CD4-positive, alpha-beta T cell treated with Interleukin-17A for 4 hours (primary cell): ENCODE data around the gene ADIPOR2.

Source experiments
- DNase-seq: peaks from one replicate; pipeline ENCODE4 v3.0.0-alpha.2; 2020; ENCODE audit warnings: mixed read lengths

Gene ADIPOR2

DNA sequence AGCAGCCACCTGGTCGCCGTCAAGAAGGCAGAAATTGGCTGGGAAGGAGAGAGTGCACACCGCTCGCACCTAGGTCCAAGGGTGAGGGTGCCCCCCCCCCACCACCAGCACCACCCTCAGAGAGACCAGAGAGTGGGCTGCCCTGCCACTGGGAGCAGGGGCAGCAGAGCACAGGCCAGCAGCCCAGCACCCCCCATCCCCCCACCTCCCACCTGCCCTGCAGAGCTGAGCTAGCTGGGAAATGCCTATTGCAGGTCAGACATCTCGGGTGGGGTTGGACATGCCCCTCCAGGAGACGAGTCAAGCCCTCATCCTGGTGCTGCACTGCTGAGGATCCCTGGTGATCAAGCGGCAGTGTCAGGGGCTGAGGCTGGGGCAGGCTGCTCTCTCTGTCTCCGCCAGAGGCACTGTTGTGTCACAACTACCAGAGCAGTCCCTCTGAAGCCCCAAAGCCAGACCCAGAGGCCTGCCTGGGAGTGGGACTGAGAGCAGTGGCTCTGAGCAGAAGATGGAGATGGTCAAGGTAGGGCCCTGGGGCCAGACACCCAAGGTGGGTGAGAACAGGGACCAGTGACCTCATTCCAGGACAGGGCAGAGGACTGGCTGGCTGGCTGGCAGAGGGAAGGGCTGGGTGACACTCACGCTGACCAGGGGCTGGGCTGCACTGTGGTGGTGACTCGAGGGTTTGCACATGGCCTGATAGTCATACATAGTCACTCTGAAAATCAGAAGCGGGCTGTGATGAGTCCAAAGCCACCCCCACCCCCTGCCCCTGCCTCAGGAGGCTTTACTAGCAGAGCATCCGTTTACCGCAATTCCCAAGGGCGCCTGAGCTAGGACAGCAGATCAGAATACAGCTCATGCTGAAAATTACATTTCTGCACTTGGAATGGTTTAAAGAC lies 109.8 kb downstream of the ADIPOR2 start:
- DNase-seq: peak; percentile 47

DNA sequence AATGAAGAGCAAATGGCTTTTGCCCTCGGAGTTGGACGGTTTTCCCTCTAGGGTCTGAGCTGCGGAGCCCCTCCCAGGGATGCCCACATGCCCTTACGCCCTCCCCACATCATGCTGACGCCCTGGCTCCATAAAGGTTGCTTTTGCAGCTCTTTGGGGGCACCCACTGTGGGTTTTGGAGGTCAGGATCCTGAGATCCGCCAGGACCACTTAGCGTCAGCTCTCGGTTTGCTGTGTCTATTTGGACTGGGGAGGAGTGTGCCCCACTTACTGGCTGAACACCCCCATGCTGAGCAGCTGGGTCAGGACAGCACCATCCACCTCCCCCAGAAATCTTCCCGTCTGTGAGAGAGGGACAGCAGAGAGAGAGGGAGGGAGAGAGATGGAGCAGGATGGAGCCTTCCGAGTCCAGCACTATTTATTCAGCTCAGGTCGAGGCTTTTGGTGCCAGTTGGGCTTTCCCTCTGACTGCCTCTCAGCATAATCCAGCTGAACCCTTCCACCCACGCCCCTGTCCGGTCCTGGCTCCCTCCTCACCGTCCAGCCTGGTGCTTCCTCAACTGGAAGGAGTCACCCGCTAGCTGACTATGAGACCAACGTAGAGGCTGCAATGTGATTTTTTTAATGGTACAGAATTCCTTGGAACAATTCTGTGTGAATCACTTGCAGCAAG lies 110.6 kb downstream of the ADIPOR2 start:
- no peak for DNase-seq

DNA sequence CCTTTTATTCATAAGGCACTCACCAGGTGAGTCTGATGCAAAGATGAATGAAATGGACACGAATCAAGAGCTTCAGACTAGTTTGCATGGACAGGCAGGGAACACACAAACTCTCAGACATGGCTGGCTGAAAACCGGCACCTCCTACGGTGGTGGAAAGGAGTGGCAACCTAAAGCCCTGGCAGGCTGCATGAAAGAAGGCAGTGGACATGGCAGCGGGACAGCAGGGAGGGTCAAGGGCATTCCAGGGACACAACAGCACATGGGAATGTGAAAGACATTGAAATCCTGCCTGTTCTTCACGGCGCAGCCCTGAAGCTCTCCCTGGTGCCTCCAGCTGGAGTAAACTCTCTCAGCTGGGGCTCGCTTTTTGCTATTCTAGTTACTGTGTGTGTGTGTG lies 112.9 kb downstream of the ADIPOR2 start:
- DNase-seq: no peak

DNA sequence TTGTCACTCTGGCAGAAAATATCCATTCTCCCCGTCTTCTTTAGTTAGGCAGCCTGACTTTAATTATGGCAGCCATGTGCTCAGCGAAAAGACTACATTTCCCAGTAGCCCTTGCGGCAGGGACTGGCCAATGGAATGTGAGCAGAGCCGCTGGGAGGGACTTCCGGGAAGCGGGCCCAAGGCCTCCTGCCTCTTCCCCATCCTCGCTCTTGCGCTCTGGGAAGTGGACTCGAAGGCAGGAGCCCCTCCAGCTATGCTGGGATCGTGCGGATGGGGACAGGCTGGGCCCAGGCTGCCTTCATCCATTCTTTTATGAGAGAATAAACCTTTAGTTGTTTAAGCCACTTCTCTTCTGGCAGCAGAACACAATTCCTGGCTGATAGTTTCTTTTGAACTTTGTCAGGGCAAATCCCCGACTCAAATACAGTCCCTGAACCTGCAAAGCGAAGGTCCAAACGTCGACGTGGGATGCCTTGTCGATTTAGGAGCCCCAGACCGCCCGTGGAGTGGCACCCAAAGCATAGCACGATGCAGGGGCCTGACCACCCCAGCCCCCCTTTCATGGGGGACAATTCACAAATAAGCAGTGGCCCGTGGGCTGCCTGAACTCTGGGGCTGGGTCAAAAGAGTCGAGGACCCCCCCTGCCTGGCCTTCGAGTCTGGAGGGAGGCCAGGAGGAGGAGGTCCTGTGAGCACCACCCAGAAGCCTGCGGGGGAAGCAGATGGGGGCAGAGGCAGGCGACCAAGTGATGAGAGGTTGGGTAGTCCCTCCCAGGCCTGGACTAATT lies 113.9 kb downstream of the ADIPOR2 start:
- DNase-seq: peak; percentile 90

DNA sequence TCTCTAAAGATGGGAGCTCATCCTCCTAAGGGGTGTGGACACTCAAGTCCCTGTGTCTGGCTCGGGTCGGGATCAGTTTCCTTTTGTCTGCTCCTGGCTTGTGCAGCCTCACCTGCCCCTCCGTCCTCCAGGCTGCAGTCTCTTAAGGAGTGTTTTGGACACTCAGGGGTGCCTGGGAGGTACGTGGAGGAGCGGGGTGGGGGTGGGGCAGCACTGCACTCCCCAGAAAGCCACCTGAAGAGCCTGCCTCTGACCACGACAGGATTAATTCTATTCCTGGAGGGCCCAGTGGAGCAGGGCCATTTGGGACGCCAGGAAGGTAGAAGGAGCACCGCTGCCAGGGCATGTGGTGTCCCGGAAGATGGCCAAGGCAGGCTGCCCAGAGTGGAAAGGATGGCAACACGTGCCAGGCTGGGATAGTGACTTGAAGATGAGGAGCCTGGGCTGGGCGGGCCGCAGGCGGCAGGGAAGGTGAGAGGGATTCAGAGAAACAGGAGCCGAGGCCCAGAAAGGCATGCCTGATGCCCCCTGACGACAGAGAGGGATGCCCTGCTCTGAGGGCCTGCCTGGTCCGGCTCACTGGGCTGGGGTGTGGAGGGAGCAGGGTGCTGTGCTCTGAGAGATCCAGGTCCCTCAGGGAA lies 114.7 kb downstream of the ADIPOR2 start:
- DNase-seq: no peak

DNA sequence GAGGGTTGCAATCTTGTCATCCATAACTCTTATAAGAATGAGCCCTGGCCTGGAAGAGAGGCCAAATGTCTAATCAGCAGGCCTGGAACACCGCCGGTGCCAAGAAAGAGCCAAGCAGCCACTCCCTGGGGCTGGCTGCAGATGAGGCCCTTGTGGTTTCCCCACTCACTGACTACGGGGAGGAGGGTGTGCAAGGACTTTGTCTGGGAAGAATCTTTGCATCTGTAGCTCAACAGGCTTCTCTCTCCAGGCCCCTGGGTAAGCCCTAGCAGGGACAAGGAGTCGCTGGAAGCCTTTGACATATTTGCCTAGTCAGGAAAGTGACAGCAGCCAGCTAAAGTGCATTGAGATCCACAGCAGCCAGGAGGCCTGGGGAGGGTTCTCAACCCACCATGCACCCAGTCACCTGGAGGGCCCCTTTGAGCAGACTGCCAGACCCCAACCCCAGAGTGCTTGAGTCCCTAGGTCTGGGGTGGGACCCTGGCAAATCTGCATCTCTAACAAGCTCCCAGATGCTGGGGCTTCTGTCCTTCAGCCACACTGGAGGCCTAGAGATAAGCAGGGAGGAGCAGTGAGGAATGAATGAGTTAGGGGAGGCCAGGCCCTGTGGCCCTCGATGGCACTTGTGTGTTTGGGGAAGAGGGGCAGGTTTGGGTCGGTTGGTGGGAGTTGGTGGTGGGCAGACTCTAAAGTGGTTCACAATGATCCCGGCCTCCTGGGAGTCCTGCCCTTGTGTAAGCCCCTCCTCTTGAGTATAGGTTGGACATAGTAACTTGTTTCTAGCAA lies 115.6 kb downstream of the ADIPOR2 start:
- no peak for DNase-seq

DNA sequence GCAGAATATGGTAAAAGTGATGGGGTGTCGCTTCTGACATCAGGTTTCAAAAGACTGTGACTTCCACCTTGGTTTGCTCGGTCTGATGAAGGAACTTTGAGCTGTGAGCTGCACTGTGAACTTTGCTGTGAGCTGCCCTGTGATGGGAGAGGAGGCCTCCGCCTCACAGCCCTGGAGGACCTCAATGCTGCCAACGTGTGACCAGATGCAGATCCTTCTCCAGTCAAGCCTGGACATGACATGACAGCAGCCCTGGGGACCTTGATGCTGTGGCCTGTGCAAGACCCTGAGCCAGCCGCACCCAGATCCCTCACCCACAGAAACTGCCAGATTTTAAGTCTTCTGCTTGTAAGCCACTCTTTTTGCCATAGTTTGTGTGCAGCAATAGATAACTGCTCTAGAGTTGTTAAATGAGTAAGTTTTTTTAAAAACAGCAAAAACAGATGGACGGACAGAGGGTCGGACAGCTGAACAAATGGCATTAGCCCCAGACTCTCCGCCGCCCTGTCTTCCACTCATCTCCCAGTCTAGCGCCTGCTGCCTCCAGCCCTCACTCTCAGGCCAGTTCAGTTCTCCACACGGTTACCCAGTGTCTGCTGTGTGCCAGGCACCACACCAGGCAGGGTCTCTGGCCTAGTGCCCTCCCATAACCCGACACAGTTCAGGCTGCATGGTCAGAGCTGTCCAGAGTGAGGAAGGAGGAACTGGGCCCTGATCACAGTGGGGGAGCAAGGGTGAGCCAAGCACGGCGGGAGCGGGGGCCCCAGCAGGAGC lies 116.4 kb downstream of the ADIPOR2 start:
- no peak for DNase-seq

DNA sequence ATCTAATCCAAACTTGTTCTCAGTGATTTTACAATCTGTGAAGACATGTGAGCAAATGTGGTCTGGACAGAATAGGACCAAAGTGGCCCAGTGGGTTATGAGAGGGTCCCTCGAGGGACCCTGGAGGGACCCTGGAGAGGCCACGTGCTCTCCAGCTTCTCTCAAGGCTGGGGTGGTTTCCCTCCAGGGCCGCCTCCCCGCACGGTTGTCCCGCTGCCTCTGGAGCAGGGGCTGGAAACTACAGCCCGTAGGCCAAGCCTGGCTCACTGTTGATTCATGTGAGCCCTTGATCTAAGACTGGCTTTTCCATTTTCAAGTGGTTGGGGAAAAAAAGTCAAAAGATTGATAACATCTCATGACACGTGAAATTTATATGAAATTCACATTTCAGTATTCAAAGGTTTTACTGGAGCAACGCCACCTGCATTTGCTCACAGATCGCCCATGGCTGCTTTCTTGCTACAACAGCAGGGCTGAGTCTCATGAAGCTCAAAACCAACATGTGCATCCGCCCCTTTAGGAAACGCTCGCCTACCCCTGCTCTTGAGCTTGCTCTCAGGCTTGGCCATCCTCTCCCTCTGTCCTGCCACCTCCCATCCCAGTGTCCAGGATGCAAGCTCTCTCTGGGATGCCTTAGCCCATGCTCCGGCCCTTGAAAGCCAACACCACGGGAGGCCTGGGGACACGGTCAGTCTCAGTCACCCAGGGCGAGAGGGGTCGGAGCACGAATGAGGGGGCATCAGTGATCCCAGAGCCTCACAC lies 117.3 kb downstream of the ADIPOR2 start:
- DNase-seq: no peak

GRCh38 chr12:1808798-1809480 lies 118.1 kb downstream of the ADIPOR2 start:
- DNase-seq: no peak

DNA sequence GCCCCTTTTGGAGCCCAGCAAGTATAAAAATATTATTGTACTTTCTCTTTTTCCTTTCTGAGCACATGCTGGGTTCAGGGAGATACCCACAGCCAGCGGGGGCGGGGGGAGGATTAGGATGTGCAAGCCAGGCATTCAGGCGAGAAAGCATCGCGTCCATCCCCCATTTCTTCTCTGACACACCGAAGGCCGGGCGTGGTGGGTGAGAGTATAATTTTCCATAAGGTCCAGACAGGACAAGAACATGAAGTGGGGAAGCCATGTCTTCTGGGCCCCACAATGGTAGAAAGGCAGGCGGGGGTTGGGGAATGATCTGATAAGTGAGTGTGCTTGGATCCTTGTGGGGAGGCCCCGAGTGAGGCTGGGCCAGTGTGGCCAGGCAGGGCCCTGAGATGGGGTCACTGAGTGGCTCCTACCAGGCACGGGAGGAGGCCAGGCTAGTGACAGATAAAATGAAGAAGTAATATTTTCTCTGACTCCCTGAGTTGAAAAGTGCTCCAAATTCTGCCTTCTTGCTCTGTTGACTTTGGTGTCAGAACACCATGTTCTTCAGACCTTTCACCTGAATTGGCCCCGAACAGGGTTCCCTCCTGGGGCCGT lies 118.8 kb downstream of the ADIPOR2 start:
- no peak for DNase-seq

DNA sequence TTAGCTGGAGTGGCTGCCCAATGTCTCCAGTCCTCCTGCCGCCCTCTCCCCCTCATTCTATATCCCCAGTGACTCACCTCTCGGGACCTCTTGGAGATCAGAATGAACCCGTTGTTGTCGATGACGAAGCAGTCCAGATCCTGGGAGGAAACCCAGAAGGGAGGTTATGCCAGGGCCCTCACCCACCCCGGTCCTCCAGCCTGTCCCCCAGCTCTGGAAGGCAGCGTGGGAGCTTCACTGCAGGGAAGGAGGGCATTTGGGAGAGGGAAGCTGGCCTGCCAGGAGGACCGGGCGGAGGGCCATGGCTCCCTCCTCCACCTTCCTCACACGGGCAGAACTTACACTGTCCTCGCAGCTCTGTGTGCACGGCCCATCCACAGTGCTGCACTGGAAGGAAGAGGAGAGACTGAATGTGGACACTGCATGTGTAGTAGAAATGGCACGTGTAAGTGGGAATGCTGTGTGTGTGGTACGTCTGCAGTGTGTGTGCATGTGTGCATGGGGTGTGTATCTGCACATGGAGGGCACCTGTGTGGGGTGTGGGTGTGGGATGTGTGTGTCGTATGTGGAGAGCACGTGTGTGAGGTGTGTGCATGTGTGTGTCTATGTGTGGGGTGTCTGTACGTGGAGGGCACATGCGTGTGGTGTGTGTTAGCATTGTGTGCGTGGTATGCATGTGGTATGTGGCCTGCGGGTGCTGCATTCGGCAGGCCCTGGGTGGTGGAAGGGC lies 119.5 kb downstream of the ADIPOR2 start:
- DNase-seq: no peak

DNA sequence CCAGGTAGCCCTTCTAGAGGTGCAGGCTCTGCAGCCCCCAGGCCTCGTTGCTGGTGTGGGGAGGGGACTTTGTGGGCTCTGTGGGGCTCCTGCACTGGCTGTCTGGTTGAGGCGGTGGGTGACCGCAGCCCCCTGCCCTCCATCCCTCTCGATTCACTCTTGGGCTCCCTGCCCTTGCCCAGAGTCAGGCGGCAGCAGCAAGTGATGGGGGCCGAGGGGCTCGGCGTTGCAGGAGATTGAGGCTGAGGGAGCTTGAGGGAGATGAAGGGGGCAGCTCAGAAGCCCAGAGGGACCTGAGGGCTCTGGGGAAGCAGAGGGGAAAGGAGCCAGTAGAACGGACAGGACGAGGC lies 120.0 kb downstream of the ADIPOR2 start:
- no peak for DNase-seq

DNA sequence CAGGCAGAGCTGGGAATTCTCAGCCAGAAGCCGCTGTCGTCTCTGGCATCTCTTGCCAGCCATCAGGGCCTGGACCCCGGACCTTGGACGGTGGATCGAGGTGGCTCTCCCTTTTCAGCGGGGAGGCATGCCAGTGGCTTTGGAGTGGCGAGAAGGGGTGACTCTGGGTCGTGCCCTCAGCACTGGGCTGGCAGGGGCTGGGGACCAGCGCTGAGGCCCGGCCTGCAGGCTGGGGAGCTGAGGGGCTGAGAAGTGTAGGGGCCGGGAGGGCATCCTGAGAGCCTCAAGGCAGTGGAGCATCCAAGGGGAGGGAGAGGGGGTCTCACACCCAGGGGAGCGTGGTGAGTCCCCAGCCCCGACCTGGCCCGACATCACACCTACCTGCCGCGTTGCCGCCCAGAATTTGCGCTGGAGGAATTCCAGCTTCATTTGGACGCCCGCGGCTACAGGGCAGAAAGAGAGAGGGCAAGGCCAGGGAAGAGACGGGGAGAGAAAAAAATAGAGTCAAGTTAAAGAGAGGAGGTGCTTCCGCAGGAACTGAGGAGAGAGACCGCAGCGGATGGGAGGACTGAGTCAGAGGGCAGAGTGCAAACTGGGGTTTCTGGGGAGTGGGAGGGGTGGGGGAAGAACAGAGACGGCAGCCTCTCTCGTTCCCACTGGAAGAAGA lies 120.5 kb downstream of the ADIPOR2 start:
- peak; percentile 61 for DNase-seq

GRCh38 chr12:1811948-1812291 lies 121.0 kb downstream of the ADIPOR2 start:
- DNase-seq: no peak

DNA sequence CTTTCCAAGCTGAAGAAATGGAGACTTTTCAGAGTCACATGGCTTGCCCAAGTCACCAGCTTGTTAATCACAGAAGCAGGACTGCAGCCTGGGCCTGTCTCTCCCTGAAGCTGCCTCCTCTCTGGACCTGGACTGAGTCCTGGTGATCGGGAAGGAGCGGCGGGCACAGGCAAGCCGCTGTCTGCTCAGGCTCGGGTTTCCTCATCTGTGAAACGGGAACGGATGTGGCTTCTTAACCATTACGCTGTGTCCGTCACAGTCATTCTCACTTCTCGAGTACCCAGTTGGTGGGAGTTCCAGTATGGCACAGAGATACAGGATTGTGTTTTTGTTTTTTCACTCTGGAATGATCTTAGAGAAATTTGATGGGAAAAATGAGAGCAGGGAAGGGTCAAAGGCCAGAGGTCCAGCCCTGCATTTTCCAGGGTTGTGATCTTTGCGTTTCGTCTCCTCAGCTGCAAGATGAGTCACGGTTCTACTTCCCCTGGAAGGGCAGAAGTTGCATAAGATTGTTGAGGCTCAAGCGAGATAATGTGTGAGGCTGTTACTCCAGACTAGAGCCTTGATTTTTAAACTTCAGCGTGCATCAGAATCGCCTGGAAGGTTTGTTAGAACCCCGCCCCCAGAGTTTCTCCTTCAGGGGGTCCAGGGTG lies 121.9 kb downstream of the ADIPOR2 start:
- DNase-seq: no peak

DNA sequence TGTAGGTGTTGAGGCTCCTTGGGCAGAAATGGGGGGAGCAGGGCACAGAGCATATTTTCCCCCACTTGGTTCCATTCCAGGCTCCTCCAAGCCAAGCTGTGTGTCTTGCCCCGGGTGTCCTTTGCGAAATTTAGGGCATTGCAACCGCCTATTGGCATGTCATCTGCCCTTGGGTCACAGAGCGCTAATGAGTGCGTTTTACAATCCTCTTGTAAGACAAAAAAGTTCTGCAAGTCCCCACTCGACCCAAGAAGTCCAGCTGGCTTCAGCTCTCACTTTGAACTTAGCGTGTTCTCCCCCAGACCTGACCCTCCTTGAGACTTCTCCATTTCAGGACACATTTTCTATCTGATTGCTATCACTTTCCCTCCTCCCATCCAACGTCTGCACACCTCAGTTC lies 123.4 kb downstream of the ADIPOR2 start:
- DNase-seq: no peak

- DNase-seq: no peak
Measured at GRCh38 chr12:1815108-1815507, 124.2 kb downstream of the ADIPOR2 start.
